Loucy (cell line): Measurements from ENCODE around the gene DNMT1.
A peak's percentile ranks its signal among the peaks of the same experiment; 100 is the strongest.

ENCODE experiments used
- EZH2phosphoT487 ChIP-seq: fragments of 200-600 bp; IDR thresholded peaks from 2 replicates; pipeline ENCODE4 v1.6.1; 2018; ENCODE audit warnings: antibody characterized with exemption, mild to moderate bottlenecking, moderate library complexity, borderline replicate concordance
- TF ChIP-seq, protein P1 (sequence below): fragments of 200-600 bp; sonication (generic); conservative IDR thresholded peaks from 2 replicates; pipeline ENCODE4 v1.5.1; 2014; ENCODE audit warnings: mild to moderate bottlenecking, antibody characterized with exemption, low read length

DNA sequence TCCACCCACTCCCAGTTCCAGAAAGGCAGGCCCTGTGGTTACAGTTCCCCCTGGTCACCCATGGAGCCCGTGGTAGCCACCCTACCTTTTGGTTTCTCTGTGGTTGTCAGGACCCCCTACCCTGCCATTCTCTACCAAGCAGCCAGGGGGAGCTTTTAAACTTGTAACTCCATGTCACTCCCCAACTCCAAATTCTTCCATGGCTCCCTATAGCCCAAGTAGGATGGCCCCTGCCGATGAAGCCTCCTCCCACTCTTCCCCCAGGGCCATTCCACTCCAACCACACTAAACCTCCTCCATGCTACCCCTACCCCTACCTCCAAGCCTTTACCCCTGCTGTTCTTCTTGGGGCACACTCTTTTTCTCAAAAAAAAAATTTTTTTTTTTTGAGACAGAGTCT is 34.2 kb upstream of the DNMT1 start:
- TF ChIP-seq, protein P1, sequence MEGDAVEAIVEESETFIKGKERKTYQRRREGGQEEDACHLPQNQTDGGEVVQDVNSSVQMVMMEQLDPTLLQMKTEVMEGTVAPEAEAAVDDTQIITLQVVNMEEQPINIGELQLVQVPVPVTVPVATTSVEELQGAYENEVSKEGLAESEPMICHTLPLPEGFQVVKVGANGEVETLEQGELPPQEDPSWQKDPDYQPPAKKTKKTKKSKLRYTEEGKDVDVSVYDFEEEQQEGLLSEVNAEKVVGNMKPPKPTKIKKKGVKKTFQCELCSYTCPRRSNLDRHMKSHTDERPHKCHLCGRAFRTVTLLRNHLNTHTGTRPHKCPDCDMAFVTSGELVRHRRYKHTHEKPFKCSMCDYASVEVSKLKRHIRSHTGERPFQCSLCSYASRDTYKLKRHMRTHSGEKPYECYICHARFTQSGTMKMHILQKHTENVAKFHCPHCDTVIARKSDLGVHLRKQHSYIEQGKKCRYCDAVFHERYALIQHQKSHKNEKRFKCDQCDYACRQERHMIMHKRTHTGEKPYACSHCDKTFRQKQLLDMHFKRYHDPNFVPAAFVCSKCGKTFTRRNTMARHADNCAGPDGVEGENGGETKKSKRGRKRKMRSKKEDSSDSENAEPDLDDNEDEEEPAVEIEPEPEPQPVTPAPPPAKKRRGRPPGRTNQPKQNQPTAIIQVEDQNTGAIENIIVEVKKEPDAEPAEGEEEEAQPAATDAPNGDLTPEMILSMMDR = peak; percentile 68
- TF ChIP-seq EZH2phosphoT487 = no peak
